ENCODE measurements around the gene FSCN2. TPM values are rescaled to one million over a fixed set of nuclear protein-coding genes. Genes with fewer than 3 reads are reported as not detected.

The FSCN2 gene
- total and polyA plus RNA-seq, 7 experiments from 2014 or later = 0.56 to 1.6 (median 0.70) TPM; not detected in 2

DNA sequence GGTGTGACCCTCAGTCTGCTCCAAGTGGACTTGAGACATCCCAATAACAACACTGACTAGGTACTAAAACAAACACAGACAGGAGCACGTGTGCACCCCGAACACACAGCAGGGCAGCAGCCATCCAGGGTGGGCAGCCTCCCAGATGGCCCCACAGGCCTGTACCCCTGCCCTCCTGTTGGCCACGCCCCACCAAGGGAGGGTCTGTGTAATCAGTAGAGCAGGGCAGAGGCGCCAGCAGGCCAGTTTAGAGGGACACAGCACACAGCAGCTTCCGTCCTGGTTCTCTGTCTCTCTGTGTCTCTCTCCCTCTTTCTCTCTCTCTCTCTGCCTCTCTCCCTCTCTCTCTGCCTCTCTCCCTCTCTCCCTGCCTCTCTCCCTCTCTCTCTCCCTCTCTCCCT lies 37.0 kb upstream of the FSCN2 start:
- H3K4me1 Mint-ChIP-seq = peaks cover 1 to 8% (median 4%) of the 10 kb centered on the region in 7 donors
- H3K9me3 ChIP-seq (ENCODE audit: control insufficient read depth in 2 of 3, low read length in 3 of 3) = no peaks in the 10 kb centered on the region
- ChIA-PET POLR2A (interaction anchor here (5.5 kb wide), 1 partner anchor 19 kb away, joined by 48 read pairs; the partner anchor contains the start of gene ACTG1), CTCF (no interaction called here)
- H3K4me3 Mint-ChIP-seq = no peak overlapping the region
- no peaks in the 10 kb centered on the region for H3K36me3 ChIP-seq (ENCODE audit: control insufficient read depth in 2 of 3, insufficient read depth in 3 of 3, low read length in 3 of 3)
- peaks cover 0 to under 1% of the 10 kb centered on the region in 2 donors for H3K27me3 ChIP-seq (ENCODE audit: control insufficient read depth in 2 of 2, insufficient read depth in 2 of 2, low read length in 2 of 2)
- H3K4me3 ChIP-seq (ENCODE audit: low read length) = no peak overlapping the region
- H3K27ac ChIP-seq (ENCODE audit: low read depth, low read length) = no peak overlapping the region
- no peak for ATAC-seq
- intact Hi-C loops (cut with micrococcal nuclease) = no loop called here
- peaks cover 0 to 21% (median 1%) of the 10 kb centered on the region in 5 donors for H3K27me3 Mint-ChIP-seq
- no peaks in the 10 kb centered on the region for H3K9me3 Mint-ChIP-seq
- no peaks in the 10 kb centered on the region for H3K4me1 ChIP-seq (ENCODE audit: control insufficient read depth in 2 of 2, insufficient read depth in 2 of 2, low read length in 2 of 2)
- no peaks in the 10 kb centered on the region for H3K36me3 Mint-ChIP-seq
- no peak for DNase-seq
- no peak overlapping the region for H3K27ac Mint-ChIP-seq

DNA sequence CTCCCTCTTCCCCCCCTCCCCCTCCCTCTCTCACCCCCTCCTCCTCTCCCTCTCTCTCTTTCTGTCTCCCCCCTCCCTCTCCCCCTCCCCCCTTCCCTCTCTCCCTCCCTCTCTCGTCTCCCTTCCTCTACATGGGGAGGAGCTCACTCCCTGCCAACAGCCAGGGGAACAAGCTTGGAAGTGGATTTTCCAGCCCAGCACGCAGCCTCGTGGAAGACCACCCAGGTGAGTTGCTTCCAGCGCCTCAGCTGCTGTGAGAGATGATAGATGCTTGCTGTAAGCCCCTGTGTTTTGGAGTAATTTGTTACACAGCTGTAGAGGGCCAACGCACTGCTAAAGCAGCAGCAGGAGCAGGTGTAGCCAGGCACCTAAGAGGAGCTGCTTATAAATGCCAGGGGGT lies 36.4 kb upstream of the FSCN2 start:
- no peaks in the 10 kb centered on the region for H3K36me3 Mint-ChIP-seq

DNA sequence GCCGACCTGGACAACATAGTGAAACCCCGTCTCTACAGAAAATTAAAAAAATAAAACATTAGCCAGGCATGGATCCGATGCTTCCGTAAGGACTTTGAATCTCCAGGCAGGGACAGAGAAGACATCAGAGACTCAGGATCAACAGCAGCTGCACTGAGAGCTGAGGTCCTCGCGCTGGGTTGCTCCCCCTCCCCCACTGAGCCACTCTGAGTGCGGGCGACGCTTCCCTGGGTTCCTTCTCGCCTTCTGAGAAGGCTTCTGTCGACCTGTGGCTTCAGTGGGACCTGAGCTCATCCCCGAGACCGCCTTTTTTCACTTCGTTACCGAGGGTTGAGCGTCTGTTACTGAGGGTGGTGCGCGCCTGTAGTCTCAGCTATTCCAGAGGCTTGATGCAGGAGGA lies 36.0 kb upstream of the FSCN2 start:
- ChIA-PET CTCF (no interaction called here), POLR2A (interaction anchor here (1.0 kb wide), 2 partner anchors 16 to 19 kb away, joined by 3 to 5 read pairs; no protein-coding TSS in a partner anchor)
- Histone ChIP-seq H3K27ac (ENCODE audit: low read depth, low read length) (no peak overlapping the region), H3K4me3 (ENCODE audit: low read length) (no peak overlapping the region), H3K9me3 (ENCODE audit: control insufficient read depth in 2 of 3, low read length in 3 of 3) (no peaks in the 10 kb centered on the region), H3K36me3 (ENCODE audit: control insufficient read depth in 2 of 3, insufficient read depth in 3 of 3, low read length in 3 of 3) (no peaks in the 10 kb centered on the region), H3K27me3 (ENCODE audit: control insufficient read depth in 2 of 2, insufficient read depth in 2 of 2, low read length in 2 of 2) (no peaks in the 10 kb centered on the region), H3K4me1 (ENCODE audit: control insufficient read depth in 2 of 2, insufficient read depth in 2 of 2, low read length in 2 of 2) (no peaks in the 10 kb centered on the region)
- Mint-ChIP-seq H3K4me3 (no peak overlapping the region), H3K27me3 (peaks cover 0 to 26% (median 0%) of the 10 kb centered on the region in 5 donors), H3K4me1 (peaks cover 0 to 7% (median 4%) of the 10 kb centered on the region in 7 donors), H3K27ac (no peak overlapping the region), H3K36me3 (no peaks in the 10 kb centered on the region), H3K9me3 (no peaks in the 10 kb centered on the region)
- DNase-seq (no peak), ATAC-seq (no peak)
- intact Hi-C loops (cut with micrococcal nuclease) = no loop called here

More for the DNA sequence above, 36.4 kb upstream of the FSCN2 start:
- ATAC-seq (no peak), DNase-seq (no peak)
- Histone ChIP-seq H3K4me1 (ENCODE audit: control insufficient read depth in 2 of 2, insufficient read depth in 2 of 2, low read length in 2 of 2) (no peaks in the 10 kb centered on the region), H3K36me3 (ENCODE audit: control insufficient read depth in 2 of 3, insufficient read depth in 3 of 3, low read length in 3 of 3) (no peaks in the 10 kb centered on the region), H3K27ac (ENCODE audit: low read depth, low read length) (no peak overlapping the region), H3K27me3 (ENCODE audit: control insufficient read depth in 2 of 2, insufficient read depth in 2 of 2, low read length in 2 of 2) (no peaks in the 10 kb centered on the region), H3K9me3 (ENCODE audit: control insufficient read depth in 2 of 3, low read length in 3 of 3) (no peaks in the 10 kb centered on the region), H3K4me3 (ENCODE audit: low read length) (no peak overlapping the region)
- peaks cover 0 to 26% (median 0%) of the 10 kb centered on the region in 5 donors for H3K27me3 Mint-ChIP-seq
- peaks cover 0 to 8% (median 4%) of the 10 kb centered on the region in 7 donors for H3K4me1 Mint-ChIP-seq
- intact Hi-C loops (cut with micrococcal nuclease) = no loop called here
- ChIA-PET POLR2A (interaction anchor here (1.0 kb wide), 2 partner anchors 17 to 19 kb away, joined by 3 to 5 read pairs; no protein-coding TSS in a partner anchor), CTCF (no interaction called here)
- H3K27ac Mint-ChIP-seq = no peak overlapping the region
- H3K4me3 Mint-ChIP-seq = no peak overlapping the region
- H3K9me3 Mint-ChIP-seq = no peaks in the 10 kb centered on the region

DNA sequence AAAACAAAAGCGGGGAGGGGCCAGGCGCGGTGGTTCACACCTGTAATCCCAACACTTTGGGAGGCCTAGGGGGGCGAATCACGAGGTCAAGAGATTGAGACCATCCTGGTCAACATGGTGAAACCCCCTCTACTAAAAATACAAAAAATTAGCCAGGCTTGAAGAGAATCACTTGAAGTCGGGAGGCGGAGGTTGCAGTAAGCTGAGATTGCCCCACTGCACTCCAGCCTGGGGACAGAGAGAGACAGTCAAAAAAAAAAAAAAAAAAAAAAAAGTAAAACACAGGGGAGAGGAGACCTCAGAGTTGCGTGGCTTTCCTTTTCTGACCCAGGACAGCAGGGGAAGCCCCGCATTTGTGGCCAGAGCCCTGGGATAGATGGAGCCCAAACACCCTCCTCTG lies 35.5 kb upstream of the FSCN2 start:
- Mint-ChIP-seq H3K27ac (no peak overlapping the region), H3K4me3 (no peak overlapping the region), H3K27me3 (peaks cover 0 to 26% (median 0%) of the 10 kb centered on the region in 5 donors), H3K9me3 (no peaks in the 10 kb centered on the region), H3K4me1 (peaks cover 0 to 7% (median 4%) of the 10 kb centered on the region in 7 donors), H3K36me3 (no peaks in the 10 kb centered on the region)
- Histone ChIP-seq H3K27me3 (ENCODE audit: control insufficient read depth in 2 of 2, insufficient read depth in 2 of 2, low read length in 2 of 2) (no peaks in the 10 kb centered on the region), H3K36me3 (ENCODE audit: control insufficient read depth in 2 of 3, insufficient read depth in 3 of 3, low read length in 3 of 3) (no peaks in the 10 kb centered on the region), H3K27ac (ENCODE audit: low read depth, low read length) (no peak overlapping the region), H3K9me3 (ENCODE audit: control insufficient read depth in 2 of 3, low read length in 3 of 3) (no peaks in the 10 kb centered on the region), H3K4me3 (ENCODE audit: low read length) (no peak overlapping the region), H3K4me1 (ENCODE audit: control insufficient read depth in 2 of 2, insufficient read depth in 2 of 2, low read length in 2 of 2) (no peaks in the 10 kb centered on the region)
- ChIA-PET POLR2A (interaction anchor here (1.0 kb wide), 2 partner anchors 16 to 18 kb away, joined by 3 to 5 read pairs; no protein-coding TSS in a partner anchor), CTCF (interaction anchor here (0.6 kb wide), 1 partner anchor 108 kb away, joined by 5 read pairs; no protein-coding TSS in a partner anchor)
- intact Hi-C loops (cut with micrococcal nuclease) = no loop called here
- no peak for ATAC-seq
- DNase-seq = no peak

DNA sequence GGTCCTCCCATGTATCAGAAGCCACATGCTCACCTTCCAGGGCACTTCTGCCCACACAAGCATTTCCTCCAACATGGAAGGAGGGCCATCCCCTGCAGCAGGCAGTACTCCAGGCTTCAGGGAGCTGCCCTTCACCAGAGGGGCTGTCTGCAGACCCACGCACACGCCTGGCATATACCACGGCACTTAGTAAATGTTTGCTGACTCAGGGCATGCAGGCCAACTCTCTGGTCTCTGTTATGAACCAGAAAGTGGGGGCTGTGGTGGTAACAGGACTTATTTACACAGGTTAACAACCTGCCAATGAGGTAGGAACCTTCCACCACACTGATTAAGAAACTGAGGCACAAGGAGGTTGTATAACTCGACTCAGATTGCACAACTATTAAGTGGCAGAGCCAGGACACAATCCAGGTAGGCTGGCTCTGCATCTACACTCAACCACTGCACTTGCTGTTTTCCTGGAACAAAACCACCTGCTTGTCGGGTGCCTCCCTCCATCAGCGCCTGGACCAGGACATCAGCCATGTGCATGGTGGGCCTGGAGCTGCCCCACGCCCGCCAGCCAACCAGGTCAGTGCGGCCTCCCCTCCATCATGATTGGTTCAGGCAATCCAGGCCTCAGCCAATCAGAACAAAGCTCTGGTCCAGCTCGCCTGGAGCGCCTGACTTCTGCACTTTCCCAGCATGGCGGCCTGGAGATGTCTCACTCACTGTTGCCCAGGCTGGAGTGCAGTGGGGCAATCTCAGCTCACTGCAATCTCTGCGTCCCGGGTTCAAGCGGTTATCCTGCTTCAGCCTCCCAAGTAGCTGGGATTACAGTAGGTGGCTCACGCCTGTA lies 34.8 kb upstream of the FSCN2 start:
- H3K4me1 Mint-ChIP-seq = peaks cover 0 to 7% (median 4%) of the 10 kb centered on the region in 7 donors
- DNase-seq = no peak
- Histone ChIP-seq H3K27ac (ENCODE audit: low read depth, low read length) (no peak overlapping the region), H3K9me3 (ENCODE audit: control insufficient read depth in 2 of 3, low read length in 3 of 3) (no peaks in the 10 kb centered on the region), H3K36me3 (ENCODE audit: control insufficient read depth in 2 of 3, insufficient read depth in 3 of 3, low read length in 3 of 3) (no peaks in the 10 kb centered on the region), H3K4me3 (ENCODE audit: low read length) (no peak overlapping the region), H3K4me1 (ENCODE audit: control insufficient read depth in 2 of 2, insufficient read depth in 2 of 2, low read length in 2 of 2) (no peaks in the 10 kb centered on the region), H3K27me3 (ENCODE audit: control insufficient read depth in 2 of 2, insufficient read depth in 2 of 2, low read length in 2 of 2) (no peaks in the 10 kb centered on the region)
- no peaks in the 10 kb centered on the region for H3K9me3 Mint-ChIP-seq
- ChIA-PET CTCF (interaction anchor here (0.6 kb wide), 1 partner anchor 107 kb away, joined by 5 read pairs; no protein-coding TSS in a partner anchor), POLR2A (interaction anchor here (0.6 kb wide), 1 partner anchor 14 kb away, joined by 4 read pairs; no protein-coding TSS in a partner anchor)
- ATAC-seq = no peak
- no peak overlapping the region for H3K4me3 Mint-ChIP-seq
- no peak overlapping the region for H3K27ac Mint-ChIP-seq
- no peaks in the 10 kb centered on the region for H3K36me3 Mint-ChIP-seq
- peaks cover 0 to 32% (median 0%) of the 10 kb centered on the region in 5 donors for H3K27me3 Mint-ChIP-seq
- intact Hi-C loops (cut with micrococcal nuclease) = no loop called here

DNA sequence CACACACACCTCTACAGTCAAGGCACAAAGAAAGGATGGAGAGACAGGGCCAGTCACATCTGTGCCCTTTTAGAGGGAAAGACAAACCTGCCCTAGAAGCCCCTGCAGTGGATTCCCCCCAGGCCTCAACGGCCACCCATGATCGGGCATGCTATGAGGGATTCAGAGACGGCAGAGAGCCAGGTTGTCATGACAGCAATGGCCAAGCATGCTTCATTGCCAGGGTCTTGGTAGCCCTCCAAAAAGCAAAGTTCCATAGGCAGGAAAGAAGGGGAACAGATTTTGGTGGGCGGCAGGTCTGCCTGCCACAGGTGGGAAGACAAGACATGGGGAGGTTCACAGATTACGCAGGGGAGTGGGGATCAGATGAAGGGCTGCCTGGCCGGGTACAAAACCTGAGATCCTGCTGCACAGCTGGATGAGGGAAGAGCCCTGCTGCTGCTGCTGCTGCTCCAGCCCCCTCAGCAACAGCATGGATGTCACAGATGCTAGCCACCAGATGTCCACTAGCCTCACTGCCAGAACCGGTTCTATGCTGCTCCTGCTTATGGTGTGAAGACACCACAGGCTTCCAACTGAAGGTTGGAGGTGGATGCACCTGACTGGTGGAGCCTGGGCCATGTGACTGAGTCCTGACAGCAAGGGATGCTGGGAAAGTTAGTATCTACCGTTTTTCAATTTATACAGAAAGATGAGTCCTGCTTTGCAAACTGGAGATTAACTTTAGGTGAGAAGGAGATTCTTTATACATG lies 33.4 kb upstream of the FSCN2 start:
- CTCF ChIA-PET = no interaction called here
- Histone ChIP-seq H3K4me3 (ENCODE audit: low read length) (no peak overlapping the region), H3K9me3 (ENCODE audit: control insufficient read depth in 2 of 3, low read length in 3 of 3) (no peaks in the 10 kb centered on the region), H3K36me3 (ENCODE audit: control insufficient read depth in 2 of 3, insufficient read depth in 3 of 3, low read length in 3 of 3) (no peaks in the 10 kb centered on the region), H3K4me1 (ENCODE audit: control insufficient read depth in 2 of 2, insufficient read depth in 2 of 2, low read length in 2 of 2) (no peaks in the 10 kb centered on the region), H3K27me3 (ENCODE audit: control insufficient read depth in 2 of 2, insufficient read depth in 2 of 2, low read length in 2 of 2) (no peaks in the 10 kb centered on the region), H3K27ac (ENCODE audit: low read depth, low read length) (no peak overlapping the region)
- Mint-ChIP-seq H3K27ac (no peak overlapping the region), H3K36me3 (no peaks in the 10 kb centered on the region), H3K4me3 (no peak overlapping the region), H3K4me1 (peaks cover 0 to 4% (median under 1%) of the 10 kb centered on the region in 7 donors), H3K27me3 (peaks cover 0 to 33% (median 0%) of the 10 kb centered on the region in 5 donors), H3K9me3 (no peaks in the 10 kb centered on the region)
- POLR2A ChIA-PET = interaction anchor here (0.7 to 2.3 kb wide), 2 partner anchors 14 to 16 kb away, joined by 3 to 6 read pairs; no protein-coding TSS in a partner anchor
- intact Hi-C loops (cut with micrococcal nuclease) = no loop called here
- ATAC-seq (no peak), DNase-seq (no peak)

Measured in naive thymus-derived CD4-positive, alpha-beta T cell (primary cell).